Stimulated activated memory B cell treated with anti-CD40 and anti-IgM and Interleukin-4, amounts not matched to agents 10 μg/mL and 1 μg/mL and 100 μg/mL, for 72 hours (primary cell): ENCODE data around the gene THAP5.

Experiments used
- ATAC-seq: fragments of 150-1000 bp; cut with Tn5 transposase; 2 replicates; pipeline ENCODE4 v1.10.0; 2021
- H3K27ac Mint-ChIP-seq: one replicate; pipeline ENCODE4 v1.8.0; 2022; ENCODE audit warnings: mild to moderate bottlenecking, mixed read lengths
- H3K27me3 Mint-ChIP-seq: one replicate; pipeline ENCODE4 v1.8.0; 2022; ENCODE audit warnings: mixed read lengths
- H3K36me3 Mint-ChIP-seq: one replicate; pipeline ENCODE4 v1.8.0; 2022; ENCODE audit warnings: mixed read lengths
- H3K4me1 Mint-ChIP-seq: one replicate; pipeline ENCODE4 v1.8.0; 2022; ENCODE audit warnings: mixed read lengths
- H3K4me3 Mint-ChIP-seq: one replicate; pipeline ENCODE4 v1.8.0; 2022; ENCODE audit warnings: mild to moderate bottlenecking, moderate library complexity, mixed read lengths
- H3K9me3 Mint-ChIP-seq: one replicate; pipeline ENCODE4 v1.8.0; 2022; ENCODE audit warnings: mixed read lengths

The THAP5 gene

DNA sequence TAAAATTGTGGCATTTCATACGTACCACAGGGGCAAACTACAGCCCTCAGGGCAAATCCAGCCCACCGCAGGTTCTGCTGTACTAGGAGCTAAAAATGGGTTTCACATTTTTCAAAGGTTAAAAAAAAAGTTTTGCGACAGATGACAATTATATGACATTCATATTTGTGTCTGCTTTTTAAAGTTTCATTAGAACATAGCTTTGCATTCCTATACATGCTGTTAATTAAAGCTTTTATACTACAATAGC, 42.8 kb downstream of the THAP5 start:
- H3K36me3 Mint-ChIP-seq, result peaks cover 14% of the 10 kb centered on the region
- ATAC-seq, result no peak
- peaks cover 34% of the 10 kb centered on the region for H3K4me1 Mint-ChIP-seq
- H3K4me3 Mint-ChIP-seq, result peak overlapping the region; percentile 96
- H3K27me3 Mint-ChIP-seq, result no peaks in the 10 kb centered on the region
- H3K27ac Mint-ChIP-seq, result peak overlapping the region; percentile 95
- no peaks in the 10 kb centered on the region for H3K9me3 Mint-ChIP-seq

- ATAC-seq, result peak; percentile 97
Measured at GRCh38 chr7:108525985-108526767, 43.3 kb downstream of the THAP5 start, which contains the start of gene PNPLA8. TSS of gene PNPLA8 (minus strand) at chr7:108526135. CDS start at chr7:108515491, 10,644 bp downstream.

GRCh38 chr7:108525327-108525984, 44.0 kb downstream of the THAP5 start:
- peaks cover 25% of the 10 kb centered on the region for H3K36me3 Mint-ChIP-seq
- H3K27ac Mint-ChIP-seq, result peak overlapping the region; percentile 95
- peak overlapping the region; percentile 96 for H3K4me3 Mint-ChIP-seq
- peak; percentile 60 for ATAC-seq
- H3K9me3 Mint-ChIP-seq, result no peaks in the 10 kb centered on the region
- no peaks in the 10 kb centered on the region for H3K27me3 Mint-ChIP-seq
- peaks cover 45% of the 10 kb centered on the region for H3K4me1 Mint-ChIP-seq

More at GRCh38 chr7:108525985-108526767, 43.3 kb downstream of the THAP5 start, which contains the start of gene PNPLA8:
- H3K9me3 Mint-ChIP-seq, result no peaks in the 10 kb centered on the region
- H3K36me3 Mint-ChIP-seq, result peaks cover 19% of the 10 kb centered on the region
- H3K27ac Mint-ChIP-seq, result peak within 1 kb of the TSS; percentile 95
- H3K4me1 Mint-ChIP-seq, result peaks cover 39% of the 10 kb centered on the region
- no peaks in the 10 kb centered on the region for H3K27me3 Mint-ChIP-seq
- H3K4me3 Mint-ChIP-seq, result peak within 1 kb of the TSS; percentile 96

- H3K27me3 Mint-ChIP-seq, result no peaks in the 10 kb centered on the region
- H3K27ac Mint-ChIP-seq, result peak overlapping the region; percentile 4
- peaks cover 58% of the 10 kb centered on the region for H3K4me1 Mint-ChIP-seq
- H3K36me3 Mint-ChIP-seq, result peaks cover 52% of the 10 kb centered on the region
- ATAC-seq, result no peak
- no peaks in the 10 kb centered on the region for H3K9me3 Mint-ChIP-seq
- peak overlapping the region; percentile 0 for H3K4me3 Mint-ChIP-seq
Measured at GRCh38 chr7:108522780-108523179, 46.7 kb downstream of the THAP5 start.

DNA sequence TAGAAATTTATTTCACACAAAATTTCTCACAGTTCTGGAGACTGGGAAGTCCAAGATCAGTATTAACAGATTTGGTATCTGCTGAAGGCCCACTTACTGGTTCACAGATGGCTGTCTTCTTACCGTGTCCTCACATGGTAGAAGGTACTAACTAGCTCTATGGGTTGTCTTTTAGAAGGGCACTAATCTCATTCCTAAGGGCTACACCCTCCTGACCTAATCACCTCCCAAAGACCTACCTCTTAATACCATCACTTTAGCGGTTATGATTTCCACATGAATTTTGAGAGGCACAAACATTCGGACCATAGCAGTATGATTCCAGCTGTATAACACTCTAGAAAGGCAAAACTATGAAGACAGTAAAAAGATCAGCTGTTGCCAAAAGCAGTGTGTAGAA, 51.6 kb downstream of the THAP5 start:
- ATAC-seq, result no peak
- Mint-ChIP-seq H3K27me3 (no peaks in the 10 kb centered on the region), H3K4me3 (no peak overlapping the region), H3K36me3 (peaks cover 64% of the 10 kb centered on the region), H3K9me3 (no peaks in the 10 kb centered on the region), H3K27ac (no peak overlapping the region), H3K4me1 (peaks cover 59% of the 10 kb centered on the region)

GRCh38 chr7:108515630-108516029, 53.9 kb downstream of the THAP5 start:
- no peak overlapping the region for H3K27ac Mint-ChIP-seq
- no peaks in the 10 kb centered on the region for H3K9me3 Mint-ChIP-seq
- no peak for ATAC-seq
- H3K27me3 Mint-ChIP-seq, result no peaks in the 10 kb centered on the region
- peaks cover 62% of the 10 kb centered on the region for H3K36me3 Mint-ChIP-seq
- H3K4me1 Mint-ChIP-seq, result peaks cover 51% of the 10 kb centered on the region
- H3K4me3 Mint-ChIP-seq, result no peak overlapping the region

GRCh38 chr7:108515013-108515412, 54.5 kb downstream of the THAP5 start:
- H3K27ac Mint-ChIP-seq, result no peak overlapping the region
- H3K4me3 Mint-ChIP-seq, result no peak overlapping the region
- H3K36me3 Mint-ChIP-seq, result peaks cover 63% of the 10 kb centered on the region
- H3K4me1 Mint-ChIP-seq, result peaks cover 46% of the 10 kb centered on the region
- ATAC-seq, result no peak
- H3K27me3 Mint-ChIP-seq, result no peaks in the 10 kb centered on the region
- H3K9me3 Mint-ChIP-seq, result no peaks in the 10 kb centered on the region
